ENCODE measurements around the gene TOGARAM2.

The TOGARAM2 gene

GRCh38 chr2:29023188-29023587, 42.1 kb downstream of the TOGARAM2 start:
- DNase-seq: no peak

- DNase-seq: no peak
Measured at GRCh38 chr2:29024882-29025430, 43.9 kb downstream of the TOGARAM2 start.

- DNase-seq: no peak
Measured at GRCh38 chr2:29025711-29026110, 44.6 kb downstream of the TOGARAM2 start.

GRCh38 chr2:29031046-29031445, 49.9 kb downstream of the TOGARAM2 start:
- DNase-seq: no peak

GRCh38 chr2:29032189-29032588, 51.1 kb downstream of the TOGARAM2 start:
- no peak for DNase-seq

- DNase-seq: no peak
Measured at GRCh38 chr2:29033172-29033571, 52.1 kb downstream of the TOGARAM2 start.

GRCh38 chr2:29033656-29034055, 52.6 kb downstream of the TOGARAM2 start:
- DNase-seq: peak; percentile 72 to 87 (median 79)

- DNase-seq: peak in 3 of 4 experiments; percentile 34 to 67 (median 65)
Measured at GRCh38 chr2:29035016-29035745, 54.1 kb downstream of the TOGARAM2 start.

GRCh38 chr2:29039718-29040480, 58.8 kb downstream of the TOGARAM2 start:
- no peak for DNase-seq

GRCh38 chr2:29040552-29040951, 59.5 kb downstream of the TOGARAM2 start:
- no peak for DNase-seq

- DNase-seq: no peak
Measured at GRCh38 chr2:29041161-29041660, 60.1 kb downstream of the TOGARAM2 start.

GRCh38 chr2:29042561-29043075, 61.5 kb downstream of the TOGARAM2 start:
- DNase-seq: no peak

- no peak for DNase-seq
Measured at GRCh38 chr2:29044459-29044858, 63.4 kb downstream of the TOGARAM2 start.

GRCh38 chr2:29046321-29046720, 65.2 kb downstream of the TOGARAM2 start:
- no peak for DNase-seq

GRCh38 chr2:29047083-29047845, 66.2 kb downstream of the TOGARAM2 start:
- no peak for DNase-seq

GRCh38 chr2:29050591-29050990, 69.5 kb downstream of the TOGARAM2 start:
- DNase-seq: no peak

- no peak for DNase-seq
Measured at GRCh38 chr2:29051730-29052129, 70.6 kb downstream of the TOGARAM2 start.

- no peak for DNase-seq
Measured at GRCh38 chr2:29052807-29053206, 71.7 kb downstream of the TOGARAM2 start.

- no peak for DNase-seq
Measured at GRCh38 chr2:29053223-29053622, 72.1 kb downstream of the TOGARAM2 start.

- peak in 2 of 4 experiments; percentile 10 to 27 for DNase-seq
Measured at GRCh38 chr2:29053670-29054400, 72.7 kb downstream of the TOGARAM2 start.

- DNase-seq: no peak
Measured at GRCh38 chr2:29054430-29054829, 73.3 kb downstream of the TOGARAM2 start.

- DNase-seq: no peak
Measured at GRCh38 chr2:29055601-29056000, 74.5 kb downstream of the TOGARAM2 start.

All from suppressor macrophage (primary cell).